Osteoblast (primary cell): ENCODE measurements around the gene AANAT. TPM values are rescaled to one million over a fixed set of nuclear protein-coding genes. Genes with fewer than 3 reads are reported as not detected.
A peak's percentile ranks its signal among the peaks of the same experiment; 100 is the strongest.

Source experiments
- DNase-seq: peaks from one replicate; pipeline ENCODE4 v3.0.0; 2011; ENCODE audit warnings: low spot score, mixed read lengths; ENCODE audit not compliant: insufficient read length; ENCODE audit errors: missing footprints
- H2AFZ ChIP-seq: 2 replicates; pipeline ENCODE4 v1.6.0; 2011; ENCODE audit warnings: mild to moderate bottlenecking, low read length
- H3K27ac ChIP-seq: 2 replicates; pipeline ENCODE4 v1.5.1; 2011; ENCODE audit warnings: mild to moderate bottlenecking, low read depth, low read length, moderate library complexity
- H3K27me3 ChIP-seq: 2 replicates; pipeline ENCODE4 v1.6.0; 2012; ENCODE audit warnings: mild to moderate bottlenecking, control low read depth, inconsistent platforms, low read length, moderate library complexity; ENCODE audit not compliant: insufficient read depth
- H3K36me3 ChIP-seq: 2 replicates; pipeline ENCODE4 v1.5.1; 2011; ENCODE audit warnings: mild to moderate bottlenecking, low read length, control low read depth, moderate library complexity; ENCODE audit not compliant: insufficient read depth
- H3K4me1 ChIP-seq: 2 replicates; pipeline ENCODE4 v1.5.1; 2011; ENCODE audit warnings: mild to moderate bottlenecking, low read length, control low read depth, moderate library complexity; ENCODE audit not compliant: insufficient read depth
- H3K4me2 ChIP-seq: 2 replicates; pipeline ENCODE4 v1.6.0; 2011; ENCODE audit warnings: mild to moderate bottlenecking, low read length; ENCODE audit not compliant: insufficient read depth
- H3K4me3 ChIP-seq: fragments of 200-600 bp; sonication (generic); 3 replicates; pipeline ENCODE4 v1.5.1; 2012; ENCODE audit warnings: mild to moderate bottlenecking, low read length, inconsistent platforms; ENCODE audit not compliant: insufficient read depth
- H3K79me2 ChIP-seq: 2 replicates; pipeline ENCODE4 v1.6.0; 2012; ENCODE audit warnings: mild to moderate bottlenecking, low read length, control low read depth, inconsistent platforms; ENCODE audit not compliant: insufficient read depth
- H3K9me3 ChIP-seq: 2 replicates; pipeline ENCODE4 v1.5.1; 2011; ENCODE audit warnings: low read depth, low read length, control low read depth
- H4K20me1 ChIP-seq: 2 replicates; pipeline ENCODE4 v1.6.0; 2012; ENCODE audit warnings: mild to moderate bottlenecking, low read length, control low read depth; ENCODE audit not compliant: insufficient read depth
- total RNA-seq: library from RNA; depleted of rRNA; stranded (reverse); fragments of >200 nt; gene quantifications from 2 replicates; pipeline ENCODE4 v1.2.3, GENCODE V29; 2012
- TF ChIP-seq, protein P1 (sequence below): IDR thresholded peaks from 2 replicates; pipeline ENCODE4 v1.5.1; 2011; ENCODE audit warnings: mild to moderate bottlenecking, low read depth, low read length, moderate library complexity; ENCODE audit errors: extremely low read depth

The AANAT gene
- total RNA-seq, 1 donor = not detected

DNA sequence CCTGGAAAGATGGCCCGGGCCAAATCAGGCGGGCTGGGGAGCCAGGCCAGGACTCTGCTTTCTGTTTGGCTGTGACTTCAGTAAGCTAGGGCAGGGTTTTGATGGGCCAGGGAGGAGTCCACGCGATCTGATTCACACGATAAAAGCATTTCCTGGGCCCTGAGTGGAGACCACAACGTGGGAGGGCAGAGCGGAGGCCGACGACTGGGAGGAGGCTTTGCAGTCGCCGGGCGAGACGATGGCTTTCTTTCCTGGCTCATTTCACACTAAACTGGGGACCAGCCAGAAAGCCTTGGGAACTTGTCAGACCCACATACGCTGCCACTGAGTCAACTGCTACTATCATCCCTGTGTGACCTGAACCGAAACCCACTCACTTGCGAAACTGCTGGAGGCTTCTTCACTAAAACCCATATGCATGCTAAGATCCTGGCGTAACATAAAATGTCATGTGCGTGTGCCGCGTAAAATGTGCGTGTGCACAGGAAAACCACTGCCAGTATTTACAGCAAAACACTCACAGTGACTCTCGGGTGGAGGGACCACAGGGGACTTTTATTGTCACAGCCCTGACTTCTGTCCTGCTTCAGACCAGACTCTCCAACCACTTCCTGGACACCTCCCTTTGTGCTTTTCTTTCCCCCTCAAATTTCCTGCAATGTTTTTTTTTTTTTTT, 48.0 kb downstream of the AANAT start:
- H3K9me3 ChIP-seq = no peaks in the 10 kb centered on the region
- H3K4me2 ChIP-seq = peak overlapping the region; percentile 81
- peak overlapping the region; percentile 56 for H2AFZ ChIP-seq
- peak overlapping the region; percentile 88 for H3K27ac ChIP-seq
- peaks cover 13% of the 10 kb centered on the region for H3K4me1 ChIP-seq
- peak; percentile 98 for DNase-seq
- TF ChIP-seq, protein P1, sequence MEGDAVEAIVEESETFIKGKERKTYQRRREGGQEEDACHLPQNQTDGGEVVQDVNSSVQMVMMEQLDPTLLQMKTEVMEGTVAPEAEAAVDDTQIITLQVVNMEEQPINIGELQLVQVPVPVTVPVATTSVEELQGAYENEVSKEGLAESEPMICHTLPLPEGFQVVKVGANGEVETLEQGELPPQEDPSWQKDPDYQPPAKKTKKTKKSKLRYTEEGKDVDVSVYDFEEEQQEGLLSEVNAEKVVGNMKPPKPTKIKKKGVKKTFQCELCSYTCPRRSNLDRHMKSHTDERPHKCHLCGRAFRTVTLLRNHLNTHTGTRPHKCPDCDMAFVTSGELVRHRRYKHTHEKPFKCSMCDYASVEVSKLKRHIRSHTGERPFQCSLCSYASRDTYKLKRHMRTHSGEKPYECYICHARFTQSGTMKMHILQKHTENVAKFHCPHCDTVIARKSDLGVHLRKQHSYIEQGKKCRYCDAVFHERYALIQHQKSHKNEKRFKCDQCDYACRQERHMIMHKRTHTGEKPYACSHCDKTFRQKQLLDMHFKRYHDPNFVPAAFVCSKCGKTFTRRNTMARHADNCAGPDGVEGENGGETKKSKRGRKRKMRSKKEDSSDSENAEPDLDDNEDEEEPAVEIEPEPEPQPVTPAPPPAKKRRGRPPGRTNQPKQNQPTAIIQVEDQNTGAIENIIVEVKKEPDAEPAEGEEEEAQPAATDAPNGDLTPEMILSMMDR = no peak
- H3K4me3 ChIP-seq = peak overlapping the region; percentile 56
- H3K36me3 ChIP-seq = no peaks in the 10 kb centered on the region
- no peaks in the 10 kb centered on the region for H3K79me2 ChIP-seq
- no peaks in the 10 kb centered on the region for H3K27me3 ChIP-seq
- H4K20me1 ChIP-seq = no peaks in the 10 kb centered on the region

DNA sequence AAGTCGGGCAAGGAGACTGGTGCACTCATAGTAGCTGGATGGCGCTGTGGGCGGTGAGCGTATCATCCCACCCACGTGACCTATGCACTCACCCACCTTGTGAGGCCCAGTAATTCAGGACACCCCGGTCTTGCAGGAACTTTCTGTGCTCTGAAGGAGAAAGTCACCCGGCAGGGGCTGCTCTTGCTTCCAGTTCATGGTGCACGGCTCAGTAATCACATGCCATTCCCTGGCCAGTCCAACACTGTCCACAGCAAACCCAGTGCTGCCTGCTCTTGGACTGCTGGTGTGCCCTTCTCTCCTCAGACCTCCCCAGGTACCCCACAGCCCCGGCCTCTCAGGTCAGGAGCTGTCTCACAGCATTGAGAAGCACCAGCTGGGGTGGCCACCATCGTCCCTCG, 50.2 kb downstream of the AANAT start:
- Histone ChIP-seq H3K9me3 (no peaks in the 10 kb centered on the region), H3K4me3 (no peak overlapping the region), H3K36me3 (no peaks in the 10 kb centered on the region), H4K20me1 (no peaks in the 10 kb centered on the region), H2AFZ (no peak overlapping the region), H3K27ac (no peak overlapping the region), H3K4me2 (no peak overlapping the region), H3K4me1 (peaks cover 10% of the 10 kb centered on the region), H3K79me2 (no peaks in the 10 kb centered on the region), H3K27me3 (no peaks in the 10 kb centered on the region)
- TF ChIP-seq, protein P1 = no peak
- DNase-seq = peak; percentile 25

DNA sequence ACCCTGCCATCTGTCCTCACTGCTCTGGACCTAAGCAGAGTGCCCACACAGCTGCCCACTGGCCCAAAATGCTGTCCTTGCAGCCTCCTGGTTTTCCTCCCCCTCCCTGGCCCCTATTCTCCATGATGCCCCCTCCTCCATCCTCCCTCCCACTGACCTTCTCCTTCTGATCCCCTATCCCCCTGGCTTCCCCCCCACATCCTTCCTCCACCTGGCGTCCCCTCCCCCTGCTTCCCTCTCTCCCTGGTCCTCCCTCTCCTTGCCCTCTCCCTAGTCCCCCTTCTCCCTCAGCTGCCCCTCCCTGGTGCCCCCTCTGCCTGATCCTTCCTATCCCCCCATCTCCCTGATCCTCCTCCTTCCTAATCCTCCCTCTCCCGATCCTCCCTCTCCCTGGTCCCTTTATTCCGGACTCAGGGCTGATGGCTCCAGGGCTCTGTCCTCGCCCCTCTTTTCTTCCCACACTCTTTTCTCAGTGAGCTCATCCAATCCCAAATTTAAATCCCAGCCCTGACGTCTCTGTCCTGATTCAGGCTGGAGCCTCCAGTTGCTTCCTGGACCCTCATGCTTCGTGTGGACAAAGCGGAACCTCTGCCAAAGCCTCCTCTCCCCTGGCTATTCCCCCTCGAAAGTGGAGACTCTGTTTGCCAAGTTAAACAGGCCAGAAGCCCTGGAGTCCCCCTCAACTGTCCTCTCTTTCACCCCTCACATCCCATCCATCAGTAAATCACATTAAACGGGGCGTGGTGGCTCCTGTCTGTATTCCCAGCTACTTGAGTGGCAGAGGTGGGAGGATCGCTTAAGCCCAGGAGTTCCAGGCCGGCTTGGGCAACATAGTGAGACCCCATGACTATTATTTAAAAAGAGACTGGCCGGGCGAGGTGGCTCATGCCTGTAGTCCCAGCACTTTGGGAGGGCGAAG, 51.9 kb downstream of the AANAT start:
- Histone ChIP-seq H2AFZ (no peak overlapping the region), H3K27me3 (no peaks in the 10 kb centered on the region), H3K4me3 (no peak overlapping the region), H3K4me1 (peaks cover 14% of the 10 kb centered on the region), H3K9me3 (no peaks in the 10 kb centered on the region), H4K20me1 (no peaks in the 10 kb centered on the region), H3K27ac (no peak overlapping the region), H3K79me2 (no peaks in the 10 kb centered on the region), H3K36me3 (no peaks in the 10 kb centered on the region), H3K4me2 (no peak overlapping the region)
- DNase-seq = peak; percentile 64
- TF ChIP-seq, protein P1 = no peak

Other genes with a start within 250 kb of the AANAT start
- 0.29 and 0.36 TPM in 2 replicates for gene RNF157, start 227.1 kb upstream of the AANAT start, total RNA-seq
- 3.8 and 5.1 TPM in 2 replicates for gene UBALD2, start 202.3 kb upstream of the AANAT start, total RNA-seq
- 2.9 and 3.6 TPM in 2 replicates for gene QRICH2, start 159.3 kb upstream of the AANAT start, total RNA-seq
- 79.6 and 82.2 TPM in 2 replicates for gene PRPSAP1, start 113.7 kb upstream of the AANAT start, total RNA-seq
- 112 and 142 TPM in 2 replicates for gene SPHK1, start 83.0 kb upstream of the AANAT start, total RNA-seq
- gene UBE2O, start 14.5 kb upstream of the AANAT start, total RNA-seq = 17.7 and 19.5 TPM in 2 replicates
- gene RHBDF2, start 33.8 kb downstream of the AANAT start, total RNA-seq = 7.1 and 8.3 TPM in 2 replicates
- gene CYGB, start 70.1 kb downstream of the AANAT start, total RNA-seq = 39.1 and 74.0 TPM in 2 replicates
- 4.0 and 5.3 TPM in 2 replicates for gene PRCD, start 72.4 kb downstream of the AANAT start, total RNA-seq
- gene ST6GALNAC2, start 118.3 kb downstream of the AANAT start, total RNA-seq = 0.36 and 0.59 TPM in 2 replicates
- gene ST6GALNAC1, start 176.2 kb downstream of the AANAT start, total RNA-seq = 0.72 TPM in 1 of 2 replicates, not detected in the other
- gene MXRA7, start 243.4 kb downstream of the AANAT start, total RNA-seq = 352 and 388 TPM in 2 replicates